H54 (cell line): Measurements from ENCODE around the gene SLC24A5.

Source experiments
- DNase-seq: peaks from one replicate; pipeline ENCODE4 v3.0.0; 2011; ENCODE audit warnings: low spot score, mixed read lengths; ENCODE audit not compliant: insufficient read length
- FAIRE-seq: peaks from 3 replicates; lab custom pipeline; 2011; peaks lifted over from hg19 to GRCh38; lab: Jason Lieb, UNC
- POLR2A ChIP-seq: IDR thresholded peaks from 2 replicates; pipeline ENCODE4 v1.6.1; 2011; ENCODE audit warnings: low read depth, mild to moderate bottlenecking, low read length

SLC24A5 gene

DNA sequence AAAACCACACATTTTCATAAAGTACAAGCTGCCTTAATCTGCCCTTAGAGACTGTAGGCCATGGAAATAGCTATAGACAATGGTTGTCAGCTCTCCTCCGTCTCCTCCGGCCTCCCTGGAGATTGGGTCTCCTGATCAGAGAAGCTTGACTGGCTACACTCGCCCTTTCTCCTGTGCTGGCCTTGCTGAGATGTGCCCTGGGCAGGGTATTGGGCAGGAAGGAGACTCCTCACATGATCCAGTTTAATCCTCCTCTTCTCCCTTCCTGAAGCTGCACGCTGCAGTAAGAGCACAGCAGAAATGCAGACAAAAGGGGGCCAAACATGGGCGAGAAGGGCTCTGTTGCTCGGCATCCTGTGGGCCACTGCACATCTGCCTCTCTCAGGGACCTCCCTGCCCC, at the start of gene SLC24A5:
SLC24A5 (plus strand) TSS at position 246 of the 400 bp plus-strand sequence; CDS start at position 301, 55 bp downstream.
- no peak for FAIRE-seq
- TF ChIP-seq POLR2A = no peak
- DNase-seq = no peak

DNA sequence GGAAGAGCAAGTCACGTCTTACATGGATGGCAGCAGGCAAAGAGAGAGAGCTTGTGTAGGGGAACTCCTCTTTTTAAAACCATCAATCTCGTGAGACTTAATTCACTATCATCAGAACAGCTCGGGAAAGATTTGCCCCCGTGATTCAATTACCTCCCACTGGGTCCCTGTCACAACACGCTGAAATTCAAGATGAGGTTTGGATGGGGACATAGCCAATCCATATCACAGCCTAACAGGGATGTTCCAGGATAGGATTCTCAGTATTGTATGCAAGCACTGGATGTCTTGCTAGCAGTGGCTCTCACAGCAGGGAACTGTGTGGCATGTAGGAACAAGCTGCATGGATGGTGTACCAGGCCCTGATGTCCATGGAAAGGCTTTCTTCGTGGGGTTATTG, 47.8 kb upstream of the SLC24A5 start:
- FAIRE-seq (no peak), DNase-seq (no peak)
- TF ChIP-seq POLR2A = no peak

- DNase-seq (no peak), FAIRE-seq (no peak)
- no peak for TF ChIP-seq POLR2A
Observed at GRCh38 chr15:48073881-48074280, 46.9 kb upstream of the SLC24A5 start.

DNA sequence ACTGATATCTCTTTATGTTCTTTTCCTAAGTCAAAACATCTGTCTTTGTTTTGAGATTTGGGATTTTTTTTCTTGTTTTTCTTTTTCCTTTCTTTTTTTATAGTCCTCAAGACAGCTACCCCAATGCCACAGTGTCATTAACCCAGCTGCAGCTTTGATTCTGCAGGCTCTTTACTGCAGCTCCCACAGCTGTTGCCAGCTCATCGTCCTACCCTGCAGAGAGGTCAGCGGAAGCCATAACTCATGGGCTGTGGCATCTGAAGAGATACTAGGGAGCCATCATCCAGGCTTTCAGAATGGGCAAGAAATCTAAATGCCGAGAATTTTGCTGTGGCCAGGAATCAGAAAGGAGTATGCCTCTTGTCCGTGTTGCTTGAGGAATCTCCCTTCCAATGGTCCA, 44.3 kb upstream of the SLC24A5 start:
- no peak for TF ChIP-seq POLR2A
- DNase-seq (no peak), FAIRE-seq (no peak)

DNA sequence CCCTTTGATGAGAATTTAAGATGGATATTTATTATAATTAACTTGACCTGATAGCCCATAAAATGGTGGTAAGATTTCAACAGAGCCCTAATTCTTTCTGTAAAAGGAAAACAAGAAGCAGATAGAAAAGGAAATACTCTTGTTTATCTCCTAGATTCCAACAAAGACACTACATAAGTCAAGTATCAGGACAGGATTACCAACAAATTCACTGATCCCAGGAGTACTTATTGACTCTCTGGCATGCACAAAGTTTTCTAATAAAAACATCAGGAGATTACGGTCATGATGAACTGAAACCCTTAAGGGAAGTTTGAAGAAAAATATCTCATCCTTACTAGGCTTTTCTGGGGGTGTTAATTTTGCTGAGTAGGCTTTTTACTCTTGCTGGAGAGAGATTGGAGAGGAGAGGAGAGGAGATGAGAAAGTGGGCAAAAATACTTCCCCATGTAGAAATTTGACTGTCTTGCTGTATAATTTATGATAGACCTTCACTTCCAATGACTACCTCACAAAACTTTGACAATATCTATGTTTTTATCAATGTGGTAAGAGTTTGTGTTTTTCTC, 43.1 kb upstream of the SLC24A5 start:
- DNase-seq (no peak), FAIRE-seq (no peak)
- no peak for TF ChIP-seq POLR2A

DNA sequence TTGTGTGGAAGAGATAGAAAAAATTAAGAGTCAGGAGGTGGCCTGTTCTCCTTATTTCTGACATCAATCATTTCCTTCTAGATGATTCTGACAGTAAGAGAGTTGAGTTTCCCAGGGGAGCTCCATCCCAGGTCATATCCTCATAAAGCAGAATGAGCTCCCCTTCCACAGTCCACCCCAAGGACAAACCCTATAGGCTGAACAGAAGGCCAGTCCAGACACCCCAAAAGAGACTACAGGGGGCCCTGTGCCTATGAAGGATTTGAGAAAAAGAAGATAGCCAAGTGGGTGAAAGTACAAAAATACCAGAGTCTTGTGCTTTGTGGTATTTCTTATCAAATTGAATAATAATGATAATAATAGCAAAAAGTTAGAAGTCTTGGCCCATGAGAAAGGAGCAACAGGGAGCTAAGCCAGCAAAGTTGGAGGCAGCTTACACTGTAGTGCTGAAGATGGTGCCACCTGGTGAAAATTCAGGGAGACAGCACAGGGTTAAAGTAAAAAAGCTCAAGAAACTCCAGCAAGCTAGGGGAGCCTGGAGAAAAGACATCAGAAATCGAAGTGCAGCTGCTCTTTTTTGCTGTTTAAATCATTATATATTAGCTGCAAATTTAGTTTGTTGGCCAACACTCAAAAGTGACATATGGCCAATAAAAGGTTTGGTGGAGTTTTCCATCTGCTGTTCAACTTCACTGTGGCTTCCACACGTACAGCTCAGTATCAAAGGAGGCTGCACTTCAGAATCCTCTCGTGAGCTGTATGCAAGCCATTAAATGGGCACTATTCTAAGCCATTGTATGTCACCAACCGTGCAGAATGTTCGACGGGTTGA, 35.8 kb upstream of the SLC24A5 start:
- no peak for TF ChIP-seq POLR2A
- no peak for DNase-seq
- FAIRE-seq = no peak

DNA sequence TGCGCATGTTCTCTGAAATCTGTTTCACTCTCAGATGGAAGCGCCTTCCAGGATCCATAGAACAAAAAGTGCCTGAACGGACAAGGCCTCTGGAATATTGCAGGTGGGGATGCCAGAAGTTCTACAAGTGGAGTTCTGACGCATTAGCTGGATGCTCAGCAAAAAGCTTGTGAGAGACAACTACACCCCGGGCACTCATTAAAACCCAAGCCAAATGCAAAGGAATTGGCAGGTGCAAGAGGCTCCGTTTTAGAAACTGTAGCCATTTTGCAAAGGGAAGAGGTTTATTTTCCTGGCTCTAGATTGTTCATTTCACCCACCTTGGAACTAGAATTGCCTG, 35.2 kb upstream of the SLC24A5 start:
- DNase-seq = no peak
- no peak for FAIRE-seq
- no peak for TF ChIP-seq POLR2A

GRCh38 chr15:48086133-48086532, 34.7 kb upstream of the SLC24A5 start:
- DNase-seq = no peak
- TF ChIP-seq POLR2A = no peak
- FAIRE-seq = no peak

GRCh38 chr15:48086576-48086975, 34.2 kb upstream of the SLC24A5 start:
- no peak for FAIRE-seq
- TF ChIP-seq POLR2A = no peak
- no peak for DNase-seq

- DNase-seq = no peak
- no peak for FAIRE-seq
- TF ChIP-seq POLR2A = no peak
Observed at GRCh38 chr15:48087844-48088243, 32.9 kb upstream of the SLC24A5 start.

- no peak for DNase-seq
- no peak for FAIRE-seq
Observed at GRCh38 chr15:48089702-48090101, 31.1 kb upstream of the SLC24A5 start.

GRCh38 chr15:48090115-48090514, 30.7 kb upstream of the SLC24A5 start:
- DNase-seq = no peak
- FAIRE-seq = no peak
- no peak for TF ChIP-seq POLR2A

More at GRCh38 chr15:48089702-48090101, 31.1 kb upstream of the SLC24A5 start:
- no peak for TF ChIP-seq POLR2A

DNA sequence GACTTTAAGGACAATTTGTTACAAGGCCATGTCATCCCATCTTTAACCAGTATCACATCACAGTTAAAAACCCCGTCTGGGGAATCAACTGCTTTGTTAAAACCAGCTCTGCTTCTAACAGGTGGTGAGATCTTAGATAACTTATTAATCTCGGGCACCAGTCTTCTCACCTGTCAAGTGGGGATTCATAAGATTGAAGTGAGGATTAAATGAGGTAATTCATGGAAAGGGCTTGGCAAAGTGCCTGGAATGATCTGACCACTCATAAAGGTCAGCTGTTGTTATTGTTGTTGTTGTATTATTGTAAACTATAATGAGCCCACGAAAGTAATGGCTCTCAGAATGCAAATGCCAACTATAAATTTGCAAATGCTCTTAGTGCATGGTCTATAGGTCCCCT, 30.1 kb upstream of the SLC24A5 start:
- no peak for TF ChIP-seq POLR2A
- FAIRE-seq (no peak), DNase-seq (no peak)

- FAIRE-seq (no peak), DNase-seq (no peak)
- TF ChIP-seq POLR2A = no peak
Observed at GRCh38 chr15:48091522-48091921, 29.3 kb upstream of the SLC24A5 start.

- no peak for DNase-seq
- no peak for FAIRE-seq
- no peak for TF ChIP-seq POLR2A
Observed at GRCh38 chr15:48096355-48096786, 24.4 kb upstream of the SLC24A5 start.
